ENCODE data around the gene UFSP1. TPM values are rescaled to one million over a fixed set of nuclear protein-coding genes. Genes with fewer than 3 reads are reported as not detected.

UFSP1 gene
- total RNA-seq, 1 experiment from 2014 or later, result 5.6 TPM

GRCh38 chr7:100893318-100893895 is 3.9 kb upstream of the UFSP1 start (continued):
- TF ChIP-seq, protein P1, sequence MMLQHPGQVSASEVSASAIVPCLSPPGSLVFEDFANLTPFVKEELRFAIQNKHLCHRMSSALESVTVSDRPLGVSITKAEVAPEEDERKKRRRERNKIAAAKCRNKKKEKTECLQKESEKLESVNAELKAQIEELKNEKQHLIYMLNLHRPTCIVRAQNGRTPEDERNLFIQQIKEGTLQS (IDR thresholded peaks at IDR 0.05), result no peak
- TF ChIP-seq YY1 (IDR thresholded peaks at IDR 0.05; ENCODE audit: extremely low read depth, insufficient replicate concordance, low read depth, low read length), result no peak
- TF ChIP-seq TCF7L2 (IDR thresholded peaks at IDR 0.05; ENCODE audit: borderline replicate concordance, extremely low read depth, insufficient read depth, insufficient read length), result no peak
- TF ChIP-seq POLR2AphosphoS5 (IDR thresholded peaks at IDR 0.05; ENCODE audit: low read depth, low read length), result no peak

DNA sequence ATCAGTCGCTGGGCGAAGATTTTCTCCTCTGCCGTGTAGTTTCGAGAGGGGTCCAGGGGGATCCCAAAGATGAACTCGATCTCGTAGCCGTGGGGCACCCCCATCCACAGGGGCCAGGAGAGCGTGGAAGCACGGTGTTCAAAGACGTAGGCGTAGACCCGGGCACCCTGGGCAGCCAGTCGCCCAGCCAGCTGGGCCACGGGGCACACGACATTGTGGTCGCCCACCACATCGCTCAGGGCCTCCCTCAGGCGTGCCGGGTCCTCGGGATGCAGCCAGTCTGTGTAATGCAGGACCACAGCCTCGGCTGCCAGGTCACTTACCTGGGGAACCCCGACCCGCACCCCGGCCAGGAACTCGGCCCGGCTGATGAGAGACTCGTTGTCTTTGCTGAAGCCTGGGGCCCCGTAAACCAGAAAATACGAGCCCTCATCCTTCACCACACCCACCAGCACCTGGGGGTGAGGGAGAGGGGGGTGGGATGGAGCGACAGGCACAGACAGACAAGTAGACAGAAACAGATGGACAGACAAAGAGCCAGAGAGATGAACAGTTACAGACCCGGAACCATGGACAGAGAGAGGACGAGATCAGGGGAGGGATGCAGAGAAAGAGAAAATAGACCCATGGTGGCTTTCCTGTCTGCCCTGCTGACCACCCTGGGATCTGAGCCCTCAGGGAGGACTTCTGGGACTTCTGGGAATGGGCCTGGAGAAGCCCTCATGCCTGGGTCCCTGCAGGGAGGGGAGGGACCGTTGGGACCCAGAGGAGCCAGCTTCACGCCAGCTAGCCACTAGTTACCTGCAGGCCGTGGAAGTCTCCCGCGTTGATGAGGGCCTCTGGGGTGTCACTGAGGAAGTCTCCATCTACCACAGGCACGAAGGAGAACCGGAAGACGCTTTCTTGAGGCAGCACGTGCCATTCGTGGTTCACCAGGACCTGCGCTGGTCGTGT is 3.1 kb upstream of the UFSP1 start:
- H3K27me3 ChIP-seq (ENCODE audit: insufficient read depth, low read length), result no peaks in the 10 kb centered on the region; the same call in 1 of the 2 replicates
- H3K9me3 ChIP-seq (ENCODE audit: control insufficient read depth in 1 of 2, insufficient read depth in 1 of 2, low read depth in 1 of 2, low read length in 2 of 2), result no peaks in the 10 kb centered on the region
- no peak overlapping the region for H3K4me2 ChIP-seq (ENCODE audit: low read length)
- intact Hi-C loops (cut with micrococcal nuclease), result no loop called here
- H3K4me1 ChIP-seq (ENCODE audit: control insufficient read depth in 1 of 2, insufficient read depth in 2 of 2, low read length in 2 of 2), result peaks cover 12 to 68% of the 10 kb centered on the region in 2 experiments
- DNase-seq (ENCODE audit: low read depth, low spot score) (no peak), ATAC-seq (no peak)
- H3K36me3 ChIP-seq (ENCODE audit: control insufficient read depth in 1 of 2, insufficient read depth in 2 of 2, low read length in 2 of 2), result peaks cover 4 to 15% of the 10 kb centered on the region in 2 experiments; a peak in 2 of 4 replicates
- POLR2A ChIA-PET, result interaction anchor here (0.5 kb wide), 1 partner anchor 250 kb away, joined by 4 read pairs; no protein-coding TSS in a partner anchor
- TF ChIP-seq RAD21 (IDR thresholded peaks at IDR 0.05; ENCODE audit: low read depth), result no peak
- no peak for TF ChIP-seq EZH2phosphoT487 (IDR thresholded peaks at IDR 0.05; ENCODE audit: borderline replicate concordance)
- TF ChIP-seq, protein P2, sequence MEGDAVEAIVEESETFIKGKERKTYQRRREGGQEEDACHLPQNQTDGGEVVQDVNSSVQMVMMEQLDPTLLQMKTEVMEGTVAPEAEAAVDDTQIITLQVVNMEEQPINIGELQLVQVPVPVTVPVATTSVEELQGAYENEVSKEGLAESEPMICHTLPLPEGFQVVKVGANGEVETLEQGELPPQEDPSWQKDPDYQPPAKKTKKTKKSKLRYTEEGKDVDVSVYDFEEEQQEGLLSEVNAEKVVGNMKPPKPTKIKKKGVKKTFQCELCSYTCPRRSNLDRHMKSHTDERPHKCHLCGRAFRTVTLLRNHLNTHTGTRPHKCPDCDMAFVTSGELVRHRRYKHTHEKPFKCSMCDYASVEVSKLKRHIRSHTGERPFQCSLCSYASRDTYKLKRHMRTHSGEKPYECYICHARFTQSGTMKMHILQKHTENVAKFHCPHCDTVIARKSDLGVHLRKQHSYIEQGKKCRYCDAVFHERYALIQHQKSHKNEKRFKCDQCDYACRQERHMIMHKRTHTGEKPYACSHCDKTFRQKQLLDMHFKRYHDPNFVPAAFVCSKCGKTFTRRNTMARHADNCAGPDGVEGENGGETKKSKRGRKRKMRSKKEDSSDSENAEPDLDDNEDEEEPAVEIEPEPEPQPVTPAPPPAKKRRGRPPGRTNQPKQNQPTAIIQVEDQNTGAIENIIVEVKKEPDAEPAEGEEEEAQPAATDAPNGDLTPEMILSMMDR (IDR thresholded peaks at IDR 0.05 in 2 of 3, conservative IDR thresholded peaks at IDR 0.05 in 1 of 3; ENCODE audit: borderline replicate concordance in 1 of 3, insufficient read depth in 1 of 3, low read depth in 2 of 3, low read length in 2 of 3), result no peak
- no peak for TF ChIP-seq EGR1 (IDR thresholded peaks at IDR 0.05; ENCODE audit: low read depth)
- no TSS peak for BruUV-seq (replicated peaks)
- no peak overlapping the region for H3K9ac ChIP-seq (ENCODE audit: low read length)
- peaks cover 18% of the 10 kb centered on the region for H3K79me2 ChIP-seq (ENCODE audit: insufficient read depth, low read length)
- no peaks in the 10 kb centered on the region for H4K20me1 ChIP-seq (ENCODE audit: insufficient read depth)
- no peaks in the 10 kb centered on the region for H3K9me2 ChIP-seq (ENCODE audit: insufficient read depth)
- CTCF ChIA-PET, result interaction anchor here (0.6 kb wide), 1 partner anchor 319 kb away, joined by 3 read pairs; no protein-coding TSS in a partner anchor
- no peak overlapping the region for H3K27ac ChIP-seq (ENCODE audit: low read depth, low read length)
- RAD21 ChIA-PET (ENCODE audit: low non-redundant PET in 1 of 2, low total read pairs in 2 of 2, uncharacterized antibody in 2 of 2, unreplicated experiment in 2 of 2), result no interaction called here
- H3K4me3 ChIP-seq (replicated peaks in 1 of 2; ENCODE audit: low read depth in 1 of 2, low read length in 2 of 2), result no peak overlapping the region
- no peak overlapping the region for H2AFZ ChIP-seq (ENCODE audit: low read depth, low read length, poor library complexity, severe bottlenecking)
